SKM-1 treated with dmso at 0.1 percent for 144 hours (cell line): ENCODE measurements around the gene SLC27A1.
"Not testable (repeated sequence)": the region's sequence is repeated elsewhere in the genome, so short reads cannot be mapped to it uniquely, and the experiment has no call there.

Experiments
- DNase-seq: peaks from one replicate; lab custom pipeline; 2025; ENCODE audit not compliant: unreplicated experiment; lab: John Stamatoyannopoulos, UW

The SLC27A1 gene

DNA sequence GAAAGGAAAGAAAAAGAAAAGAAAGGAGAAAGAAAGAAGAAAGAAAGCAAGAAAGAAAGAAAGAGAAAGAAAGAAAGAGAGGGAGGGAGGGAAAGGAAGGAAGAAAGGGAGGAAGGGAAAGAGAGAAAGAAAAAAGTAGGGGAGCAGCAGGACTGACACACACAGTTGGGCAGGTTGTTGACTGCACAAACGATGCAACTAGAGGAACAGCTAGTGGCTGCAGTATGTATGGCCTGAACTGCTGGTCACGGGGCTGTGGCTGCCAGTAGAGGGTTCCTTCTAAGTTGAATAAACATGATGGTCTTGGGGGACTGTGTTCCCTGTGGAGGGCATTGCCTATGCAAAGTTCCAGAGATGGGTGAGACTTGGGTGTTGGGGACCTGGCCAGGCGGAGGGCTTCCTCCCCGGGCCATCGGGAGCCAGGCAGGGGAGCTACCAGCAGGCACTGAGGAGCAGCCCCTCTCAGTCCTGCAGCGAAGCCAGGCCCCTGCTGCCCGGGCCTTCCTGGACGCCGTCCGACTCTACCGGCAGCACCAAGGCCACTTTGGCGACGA lies 68.4 kb downstream of the SLC27A1 start:
- DNase-seq: no peak

DNA sequence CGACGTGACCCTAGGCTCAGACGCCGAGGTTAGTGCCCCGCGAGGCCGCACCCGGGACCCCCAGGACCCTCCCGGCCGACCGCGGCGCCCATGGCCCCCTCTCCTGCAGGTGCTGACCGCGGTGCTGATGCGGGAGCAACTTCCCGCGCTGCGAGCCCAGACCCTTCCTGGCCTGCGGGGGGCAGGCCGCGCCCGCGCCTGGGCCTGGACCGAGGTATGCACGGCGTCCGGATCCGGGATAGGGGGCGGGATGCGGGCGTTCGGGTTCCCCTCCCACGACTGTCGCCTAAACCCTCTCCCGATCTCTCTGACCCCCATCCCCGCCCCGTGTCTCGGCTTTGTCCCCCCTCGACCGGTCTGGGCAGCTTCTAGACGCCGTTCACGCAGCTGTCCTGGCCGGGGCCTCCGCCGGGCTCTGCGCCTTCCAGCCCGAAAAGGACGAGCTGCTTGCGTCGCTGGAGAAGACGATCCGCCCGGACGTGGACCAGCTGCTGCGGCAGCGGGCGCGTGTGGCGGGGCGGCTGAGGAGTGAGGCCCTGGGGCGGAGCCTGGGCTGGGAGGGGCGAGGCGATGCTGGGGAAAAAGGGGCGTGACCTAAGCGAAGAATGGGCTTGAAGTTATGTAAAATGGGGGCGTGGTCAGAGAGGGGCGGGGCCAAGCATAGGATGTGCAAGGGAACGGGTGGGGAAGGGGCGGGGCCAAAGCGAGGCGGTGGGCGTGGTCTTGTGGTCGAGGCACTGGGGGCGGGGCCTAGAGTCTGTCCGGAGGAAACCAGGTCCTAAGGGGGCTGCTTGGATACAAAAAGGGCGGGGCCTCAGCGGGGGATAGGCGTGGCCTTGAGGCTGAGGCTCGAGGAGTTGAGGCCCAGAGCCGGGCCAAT lies 69.2 kb downstream of the SLC27A1 start:
- peak; percentile 96 for DNase-seq

DNA sequence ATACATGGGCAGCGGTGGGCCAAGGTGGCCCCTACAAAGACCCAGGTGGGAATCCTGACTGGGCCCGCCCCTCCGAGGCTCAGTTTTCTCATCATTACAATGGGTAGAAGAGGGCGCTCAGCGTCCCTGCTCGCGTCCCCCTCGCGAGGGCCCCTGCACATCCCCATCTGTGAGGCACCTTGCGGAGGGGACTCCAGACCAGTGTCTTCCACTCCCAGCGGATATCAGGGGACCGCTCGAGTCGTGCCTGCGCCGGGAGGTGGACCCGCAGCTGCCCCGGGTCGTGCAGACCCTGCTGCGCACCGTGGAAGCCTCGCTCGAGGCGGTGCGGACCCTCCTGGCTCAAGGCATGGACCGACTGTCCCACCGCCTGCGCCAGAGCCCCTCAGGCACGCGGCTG lies 69.8 kb downstream of the SLC27A1 start:
- no peak for DNase-seq

DNA sequence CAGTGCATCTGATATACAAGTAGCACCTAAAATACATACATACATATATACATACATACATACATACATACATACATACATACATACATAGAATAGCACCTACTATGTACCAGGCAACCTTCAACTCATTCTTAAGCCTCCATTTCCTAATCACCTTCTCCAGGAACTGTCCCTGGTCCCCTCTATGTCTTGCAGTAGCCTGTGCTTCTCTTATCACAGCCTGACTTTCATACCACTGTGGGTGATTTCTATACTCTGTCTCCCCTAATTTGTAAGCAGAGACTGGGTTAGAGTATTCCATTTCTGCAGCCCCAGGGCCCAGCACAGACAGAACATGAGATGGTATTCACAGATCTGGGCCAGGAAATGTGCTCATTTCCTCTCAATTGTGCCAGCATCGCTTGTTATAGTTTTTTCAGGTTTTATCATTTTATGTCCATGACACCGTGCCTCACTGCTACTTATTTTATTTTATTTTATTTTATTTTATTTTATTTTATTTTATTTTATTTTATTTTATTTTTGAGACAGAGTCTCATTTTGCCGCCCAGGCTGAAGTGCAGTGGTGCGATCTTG lies 70.9 kb downstream of the SLC27A1 start:
- no peak for DNase-seq

DNA sequence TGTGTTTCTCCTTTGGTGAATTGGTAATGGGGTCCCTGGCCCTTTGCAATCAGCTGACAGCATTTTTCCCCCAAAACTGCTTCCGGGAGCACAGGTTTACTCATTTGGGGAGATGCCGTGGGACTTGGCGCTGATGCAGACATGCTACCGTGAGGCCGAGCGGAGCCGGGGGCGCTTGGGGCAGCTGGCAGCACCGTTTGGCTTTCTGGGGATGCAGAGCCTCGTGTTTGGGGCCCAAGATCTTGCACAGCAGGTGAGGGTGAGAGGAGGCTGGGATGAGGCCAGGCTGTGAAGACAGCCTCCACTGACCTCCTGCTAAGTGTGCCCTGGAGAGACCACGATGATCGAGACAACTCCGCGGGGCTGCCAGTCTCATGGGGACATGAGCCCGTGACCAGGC lies 71.7 kb downstream of the SLC27A1 start:
- no peak for DNase-seq

DNA sequence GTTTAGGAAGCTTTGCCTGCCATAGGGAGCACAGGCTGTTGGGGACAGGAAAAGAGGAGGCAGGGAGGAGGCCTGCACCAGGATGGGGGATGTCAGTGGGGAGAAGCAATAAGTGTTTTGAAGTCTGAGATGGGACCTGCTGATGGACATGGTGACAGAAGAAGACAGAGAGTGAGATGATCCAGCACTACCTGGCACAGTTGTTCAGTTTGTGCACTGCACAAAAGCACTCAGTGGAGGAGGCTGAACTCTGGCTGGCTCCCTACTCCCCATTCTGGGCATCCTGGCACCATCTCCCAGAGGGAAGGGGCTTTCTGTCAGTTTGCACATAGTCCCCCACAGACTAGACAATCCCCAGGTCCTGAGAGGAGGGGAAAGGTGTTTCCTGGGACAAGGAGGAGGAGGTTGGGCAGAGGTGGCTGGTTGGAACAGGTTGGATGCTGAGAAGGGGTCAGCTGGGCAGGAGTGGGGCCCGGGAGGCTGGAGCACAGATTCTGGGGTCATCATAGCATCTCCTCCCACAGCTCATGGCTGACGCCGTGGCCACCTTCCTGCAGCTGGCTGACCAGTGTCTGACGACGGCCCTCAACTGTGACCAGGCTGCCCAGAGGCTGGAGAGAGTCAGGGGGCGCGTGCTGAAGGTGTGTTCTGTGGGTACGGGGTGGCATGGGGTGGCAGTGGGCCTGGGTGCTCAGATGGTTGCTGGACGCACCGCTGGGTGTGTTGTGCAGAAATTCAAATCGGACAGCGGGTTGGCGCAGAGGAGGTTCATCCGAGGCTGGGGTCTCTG lies 72.7 kb downstream of the SLC27A1 start:
- DNase-seq: no peak

DNA sequence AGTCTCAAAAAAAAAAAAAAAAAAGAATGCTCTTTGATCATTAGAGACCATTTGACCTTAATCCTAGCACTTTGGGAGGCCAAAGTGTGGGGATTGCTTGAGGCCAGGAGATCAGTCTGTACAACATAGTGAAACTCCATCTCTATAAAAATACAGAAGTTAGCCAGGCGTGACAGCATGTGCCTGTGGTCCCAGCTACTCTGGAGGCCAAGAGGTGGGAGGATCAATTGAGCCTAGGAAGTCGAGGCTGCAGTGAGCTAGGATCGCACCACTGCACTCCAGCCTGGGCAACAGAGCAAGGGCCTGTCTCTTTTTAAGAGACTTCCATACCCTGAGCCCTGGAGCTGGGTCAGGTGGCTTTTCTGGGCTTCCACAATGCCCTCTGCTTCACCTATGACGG lies 73.7 kb downstream of the SLC27A1 start:
- no peak for DNase-seq

DNA sequence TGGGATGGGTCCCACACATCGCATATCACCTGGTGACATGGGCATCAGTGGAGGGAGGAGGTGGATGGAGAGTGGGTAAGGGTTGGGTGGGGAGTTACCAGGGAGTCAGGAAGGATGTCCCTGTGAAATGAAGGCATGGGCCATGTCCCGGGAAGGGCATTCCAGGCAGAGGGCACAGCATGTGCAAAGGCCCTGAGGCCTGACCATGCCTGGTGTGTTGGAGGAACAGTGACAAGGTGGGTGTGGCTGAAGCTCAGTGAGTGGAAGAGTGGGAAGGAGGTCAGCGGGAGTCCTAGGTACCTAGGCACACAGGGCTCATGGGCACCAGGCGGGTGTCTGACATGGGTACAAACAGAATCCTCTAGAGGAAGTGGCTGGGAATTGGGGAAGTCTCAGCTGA lies 74.1 kb downstream of the SLC27A1 start:
- DNase-seq: no peak

DNA sequence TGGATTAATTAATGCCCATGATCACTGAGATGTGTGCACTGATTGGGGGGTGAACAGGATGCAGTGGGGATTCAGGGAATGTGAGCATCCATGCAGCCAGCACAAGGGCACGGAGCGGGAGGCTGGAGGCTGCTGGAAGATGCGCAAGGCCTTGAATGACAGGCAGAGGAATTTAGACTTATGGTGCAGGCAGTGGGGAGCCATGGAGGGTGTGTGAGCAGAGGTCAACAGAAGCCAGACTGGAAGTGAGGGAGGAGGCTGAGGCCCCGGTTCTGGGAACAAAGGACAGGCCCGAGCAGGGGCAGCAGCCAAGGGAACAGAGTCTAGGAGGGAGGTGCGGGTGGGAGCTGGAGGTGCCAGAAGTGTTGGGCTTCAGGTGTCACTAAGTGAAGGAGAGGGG lies 77.8 kb downstream of the SLC27A1 start:
- DNase-seq: no peak

DNA sequence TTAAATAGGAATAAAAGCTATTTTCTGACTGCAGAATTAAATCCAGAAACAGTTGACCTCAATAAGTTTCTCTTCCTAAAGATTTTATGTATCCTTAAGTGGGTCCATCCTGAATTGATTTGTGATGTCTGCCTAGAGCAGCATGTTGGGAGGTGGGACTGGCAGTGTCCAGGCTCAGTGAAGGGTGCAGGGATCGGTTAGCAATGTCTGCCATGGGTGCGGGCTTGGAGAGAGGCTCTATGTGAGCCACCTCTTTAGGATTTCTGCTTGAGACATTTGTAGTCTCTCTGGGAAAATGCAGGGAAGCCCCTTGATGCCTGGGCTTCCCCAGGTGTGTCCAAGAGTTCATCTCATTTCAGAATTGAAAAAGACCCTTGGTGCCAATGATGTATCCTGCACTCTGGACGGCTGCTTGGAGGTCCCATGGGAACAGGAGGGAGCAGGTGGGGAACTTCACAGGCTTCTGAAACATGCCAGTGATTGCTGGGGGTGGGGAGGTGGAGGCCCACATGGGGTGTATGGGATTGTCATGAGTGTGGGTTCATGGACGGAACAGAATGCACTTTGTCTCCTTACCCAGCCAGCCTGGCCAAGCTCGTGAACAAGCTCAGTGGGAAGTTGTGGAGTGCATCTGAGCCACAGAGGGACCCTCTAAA lies 78.9 kb downstream of the SLC27A1 start:
- no peak for DNase-seq

DNA sequence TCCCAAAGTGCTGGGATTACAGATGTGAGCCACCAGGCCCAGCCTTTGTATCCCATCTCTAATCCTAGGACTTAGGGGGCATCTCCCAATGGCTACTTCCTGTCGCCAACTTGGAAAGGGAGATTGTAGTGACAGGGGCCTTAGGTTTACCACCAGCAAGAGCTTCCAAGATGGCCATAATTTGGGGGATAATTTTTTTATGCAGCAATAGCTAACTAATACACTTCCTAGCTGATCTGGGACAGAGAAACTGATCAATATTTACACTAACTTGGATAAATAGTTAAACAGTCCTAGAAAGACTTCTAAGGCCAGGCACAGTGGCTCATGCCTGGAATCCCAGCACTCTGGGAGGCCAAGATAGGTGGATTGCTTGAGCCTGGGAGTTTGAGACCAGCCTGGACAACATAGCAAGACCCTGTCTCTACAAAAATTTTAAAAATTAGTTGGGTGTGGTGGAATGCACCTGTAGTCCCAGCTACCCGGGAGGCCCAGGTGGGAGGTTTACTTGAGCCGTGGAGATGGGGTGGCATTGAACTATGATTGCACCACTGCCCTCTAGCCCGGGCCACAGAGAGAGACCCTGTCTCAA lies 79.8 kb downstream of the SLC27A1 start:
- no peak for DNase-seq

DNA sequence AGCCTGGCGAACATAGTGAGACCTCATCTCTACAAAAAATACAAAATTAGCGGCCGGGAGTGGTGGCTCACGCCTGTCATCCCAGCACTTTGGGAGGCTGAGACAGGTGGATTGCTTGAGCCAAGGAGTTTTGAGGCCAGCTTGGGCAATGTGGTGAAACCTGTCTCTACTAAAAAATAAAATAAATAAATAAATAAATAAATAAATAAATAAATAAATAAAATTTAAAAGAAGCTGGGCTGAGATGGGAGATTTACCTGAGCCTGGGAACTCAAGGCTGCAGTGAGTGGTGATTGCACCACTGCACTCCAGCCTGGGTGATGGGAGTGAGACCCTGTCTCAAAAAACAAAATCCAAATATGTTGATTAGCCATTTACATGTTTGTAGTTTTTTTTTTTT lies 82.4 kb downstream of the SLC27A1 start:
- not testable (repeated sequence) for DNase-seq

DNA sequence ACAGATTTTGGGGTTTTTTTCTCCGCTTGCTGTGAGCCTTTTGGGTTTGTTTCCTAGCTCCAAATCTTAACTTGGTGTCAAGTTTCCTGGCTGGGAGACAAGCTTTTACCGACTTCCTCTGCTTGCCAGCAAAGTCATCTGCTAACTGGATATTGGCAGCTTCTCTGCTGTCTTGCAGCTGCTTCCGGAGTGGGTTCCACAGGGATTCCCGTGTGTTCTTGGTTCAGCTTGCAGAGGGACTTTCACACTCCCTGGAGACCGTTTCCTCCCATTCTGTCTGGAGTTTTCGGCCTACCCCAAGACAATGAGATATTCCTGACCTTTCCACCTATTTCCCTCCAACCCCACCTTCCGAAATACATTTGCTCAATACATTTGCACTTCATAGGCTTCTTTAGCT lies 82.9 kb downstream of the SLC27A1 start:
- DNase-seq: no peak

DNA sequence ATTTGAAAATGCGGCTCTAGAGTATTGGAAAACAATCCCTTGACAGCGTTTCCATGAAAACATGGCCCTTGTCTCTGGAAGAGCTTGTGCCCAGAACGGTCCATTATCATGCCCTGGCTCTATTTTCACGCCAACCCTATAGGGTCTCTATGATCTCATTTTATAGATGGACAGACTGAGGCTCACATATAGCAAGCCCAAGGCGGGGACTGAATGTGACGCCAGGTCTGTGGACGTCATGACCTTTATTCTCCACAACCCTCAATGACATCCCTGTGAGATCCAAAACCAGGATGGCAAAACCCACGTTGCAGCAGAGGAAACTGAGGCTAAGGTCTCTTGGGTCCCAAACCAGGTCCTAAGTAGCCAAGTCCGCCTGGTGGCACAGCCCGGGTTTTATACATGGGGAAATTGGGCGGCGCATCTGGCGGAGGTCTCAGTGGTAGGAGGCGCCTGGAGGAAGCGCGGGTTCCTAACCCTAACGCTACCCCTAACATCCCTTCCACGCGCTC lies 84.7 kb downstream of the SLC27A1 start:
- DNase-seq: no peak

DNA sequence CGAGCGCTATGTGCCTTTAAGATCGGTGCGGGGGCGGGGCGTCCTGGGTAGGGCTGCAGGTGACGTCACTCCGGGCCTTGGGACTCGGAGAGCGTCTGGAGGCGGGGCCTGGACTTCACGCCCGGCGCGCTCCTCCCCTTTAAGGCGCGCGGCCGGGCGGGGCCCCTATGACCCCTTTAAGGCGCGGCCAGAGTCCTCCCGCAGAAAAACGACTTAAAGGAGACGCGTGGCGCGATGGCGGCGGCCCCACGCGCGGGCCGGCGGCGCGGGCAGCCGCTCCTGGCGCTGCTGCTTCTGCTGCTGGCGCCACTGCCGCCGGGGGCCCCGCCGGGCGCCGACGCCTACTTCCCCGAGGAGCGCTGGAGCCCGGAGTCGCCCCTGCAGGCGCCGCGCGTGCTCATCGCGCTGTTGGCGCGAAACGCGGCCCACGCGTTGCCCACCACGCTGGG lies 85.2 kb downstream of the SLC27A1 start, which contains the start of gene COLGALT1:
COLGALT1 (plus strand) TSS at position 170 of the 449 bp plus-strand sequence; CDS start at position 235, 65 bp downstream.
- peak; percentile 96 for DNase-seq
